DOHH2 (cell line): ENCODE measurements around the gene RAP2B.

Experiments used
- H3F3A ChIP-seq: fragments of 200-600 bp; sonication (generic), shearing (Covaris generic); 2 replicates; pipeline ENCODE4 v1.6.0; 2016; ENCODE audit warnings: antibody characterized with exemption, mild to moderate bottlenecking; ENCODE audit not compliant: control insufficient read depth, insufficient read depth
- H3K27ac ChIP-seq: fragments of 200-600 bp; sonication (generic); 2 replicates; pipeline ENCODE4 v1.5.1; 2014; ENCODE audit warnings: low read depth, mild to moderate bottlenecking, low read length, moderate library complexity
- H3K27me3 ChIP-seq: fragments of 200-600 bp; sonication (generic); 2 replicates; pipeline ENCODE4 v1.6.1; 2014; ENCODE audit warnings: mild to moderate bottlenecking, low read length, mixed read lengths; ENCODE audit not compliant: control insufficient read depth
- H3K36me3 ChIP-seq: fragments of 200-600 bp; sonication (generic); 2 replicates; pipeline ENCODE4 v1.6.1; 2014; ENCODE audit warnings: mild to moderate bottlenecking, low read length, moderate library complexity, mixed read lengths; ENCODE audit not compliant: control insufficient read depth
- H3K4me1 ChIP-seq: fragments of 200-600 bp; sonication (generic); 2 replicates; pipeline ENCODE4 v1.6.1; 2014; ENCODE audit warnings: mild to moderate bottlenecking, low read length, mixed read lengths; ENCODE audit not compliant: control insufficient read depth
- H3K4me2 ChIP-seq: fragments of 200-600 bp; sonication (generic); 2 replicates; pipeline ENCODE4 v1.6.0; 2014; ENCODE audit warnings: mild to moderate bottlenecking, low read length, moderate library complexity
- H3K4me3 ChIP-seq: fragments of 200-600 bp; sonication (generic); 2 replicates; pipeline ENCODE4 v1.5.1; 2014; ENCODE audit warnings: mild to moderate bottlenecking, low read length, mixed read lengths
- H3K79me2 ChIP-seq: fragments of 200-600 bp; sonication (generic); 2 replicates; pipeline ENCODE4 v1.6.1; 2014; ENCODE audit warnings: mild to moderate bottlenecking, low read length, mixed read lengths; ENCODE audit not compliant: control insufficient read depth
- H3K9me2 ChIP-seq: fragments of 200-600 bp; sonication (generic); replicated peaks from 2 replicates; pipeline ENCODE4 v1.6.1; 2014; ENCODE audit warnings: mild to moderate bottlenecking, low read length, mixed read lengths; ENCODE audit not compliant: control insufficient read depth
- H3K9me3 ChIP-seq: fragments of 200-600 bp; sonication (generic); 2 replicates; pipeline ENCODE4 v1.6.1; 2014; ENCODE audit warnings: antibody characterized with exemption, low read length, mixed read lengths; ENCODE audit not compliant: control insufficient read depth, insufficient read depth
- H4K20me1 ChIP-seq: fragments of 200-600 bp; sonication (generic); 2 replicates; pipeline ENCODE4 v1.6.0; 2014; ENCODE audit warnings: low read depth, mild to moderate bottlenecking, antibody characterized with exemption, low read length, moderate library complexity; ENCODE audit not compliant: control insufficient read depth, insufficient read depth
- CTCF ChIP-seq: fragments of 200-600 bp; sonication (generic); IDR thresholded peaks from one replicate; pipeline ENCODE4 v1.5.1; 2014; ENCODE audit warnings: antibody characterized with exemption, mild to moderate bottlenecking, low read depth, low read length; ENCODE audit not compliant: poor library complexity, severe bottlenecking
- EZH2phosphoT487 ChIP-seq: fragments of 200-600 bp; sonication (generic); IDR thresholded peaks from 2 replicates; pipeline ENCODE4 v1.6.1; 2017; ENCODE audit warnings: borderline replicate concordance, mild to moderate bottlenecking, antibody characterized with exemption, low read length, moderate library complexity, mixed read lengths

The RAP2B gene

GRCh38 chr3:153209596-153209995, 47.6 kb downstream of the RAP2B start:
- H3K27ac ChIP-seq = no peak overlapping the region
- H3K4me3 ChIP-seq = no peak overlapping the region
- H4K20me1 ChIP-seq = no peaks in the 10 kb centered on the region
- no peaks in the 10 kb centered on the region for H3K36me3 ChIP-seq
- H3K9me2 ChIP-seq = no peaks in the 10 kb centered on the region
- no peaks in the 10 kb centered on the region for H3K27me3 ChIP-seq
- H3K4me2 ChIP-seq = no peak overlapping the region
- H3K9me3 ChIP-seq = no peaks in the 10 kb centered on the region
- no peaks in the 10 kb centered on the region for H3K79me2 ChIP-seq
- TF ChIP-seq CTCF (no peak), EZH2phosphoT487 (no peak)
- no peaks in the 10 kb centered on the region for H3F3A ChIP-seq
- no peaks in the 10 kb centered on the region for H3K4me1 ChIP-seq

GRCh38 chr3:153210146-153210545, 48.1 kb downstream of the RAP2B start:
- Histone ChIP-seq H3K79me2 (no peaks in the 10 kb centered on the region), H3F3A (no peaks in the 10 kb centered on the region), H4K20me1 (no peaks in the 10 kb centered on the region), H3K36me3 (no peaks in the 10 kb centered on the region), H3K27ac (no peak overlapping the region), H3K9me2 (no peaks in the 10 kb centered on the region), H3K9me3 (no peaks in the 10 kb centered on the region), H3K4me3 (no peak overlapping the region), H3K4me1 (no peaks in the 10 kb centered on the region), H3K27me3 (no peaks in the 10 kb centered on the region), H3K4me2 (no peak overlapping the region)
- TF ChIP-seq CTCF (no peak), EZH2phosphoT487 (no peak)

GRCh38 chr3:153210660-153211059, 48.6 kb downstream of the RAP2B start:
- no peaks in the 10 kb centered on the region for H3K9me2 ChIP-seq
- no peaks in the 10 kb centered on the region for H3K4me1 ChIP-seq

More at GRCh38 chr3:153210660-153211059, 48.6 kb downstream of the RAP2B start:
- no peak for TF ChIP-seq CTCF
- TF ChIP-seq EZH2phosphoT487 = no peak
- 0 out of 2 replicates have a peak, but pooled peaks cover 2% of the 10 kb centered on the region for H3K27me3 ChIP-seq
- H3K4me3 ChIP-seq = no peak overlapping the region
- H3F3A ChIP-seq = no peaks in the 10 kb centered on the region
- no peak overlapping the region for H3K4me2 ChIP-seq
- H3K27ac ChIP-seq = no peak overlapping the region
- no peaks in the 10 kb centered on the region for H4K20me1 ChIP-seq
- no peaks in the 10 kb centered on the region for H3K36me3 ChIP-seq
- H3K79me2 ChIP-seq = no peaks in the 10 kb centered on the region
- no peaks in the 10 kb centered on the region for H3K9me3 ChIP-seq
